HepG2 (cell line): Measurements from ENCODE around the gene UAP1L1. TPM values are rescaled to one million over a fixed set of nuclear protein-coding genes. Genes with fewer than 3 reads are reported as not detected.

ENCODE experiments used
- CTCF ChIP-seq: sonication (generic); formaldehyde crosslinking; IDR thresholded peaks from 2 replicates; pipeline ENCODE4 v1.5.0; 2020; ENCODE audit warnings: mild to moderate bottlenecking, missing genetic modification reagents, moderate library complexity
- HDAC1 ChIP-seq: sonication (generic); formaldehyde crosslinking; IDR thresholded peaks from 2 replicates; pipeline ENCODE4 v1.5.1; 2020; ENCODE audit warnings: mild to moderate bottlenecking, missing genetic modification reagents
- HNRNPLL ChIP-seq: fragments of 200-400 bp; formaldehyde crosslinking; IDR thresholded peaks from 2 replicates; pipeline ENCODE4 v1.6.1; 2017; ENCODE audit warnings: mild to moderate bottlenecking, low read depth, low read length; ENCODE audit not compliant: poor library complexity, severe bottlenecking
- JDP2 ChIP-seq: sonication (generic); formaldehyde crosslinking; IDR thresholded peaks from 2 replicates; pipeline ENCODE4 v1.8.1; 2022; ENCODE audit warnings: missing genetic modification reagents, borderline replicate concordance
- KDM6A ChIP-seq: IDR thresholded peaks from 2 replicates; pipeline ENCODE4 v1.6.1; 2016; ENCODE audit warnings: low read depth
- MEF2D ChIP-seq: sonication (generic); formaldehyde crosslinking; IDR thresholded peaks from 2 replicates; pipeline ENCODE4 v1.5.1; 2020; ENCODE audit warnings: mild to moderate bottlenecking, missing genetic modification reagents
- MTA1 ChIP-seq: sonication (generic); formaldehyde crosslinking; IDR thresholded peaks from 2 replicates; pipeline ENCODE4 v1.4.0; 2020; ENCODE audit warnings: missing genetic modification reagents, mild to moderate bottlenecking, borderline replicate concordance
- MXD4 ChIP-seq: IDR thresholded peaks from 2 replicates; pipeline ENCODE4 v1.6.1; 2016; ENCODE audit warnings: mild to moderate bottlenecking, missing biosample characterization, missing genetic modification reagents
- SETDB1 ChIP-seq: sonication (generic); formaldehyde crosslinking; IDR thresholded peaks from 2 replicates; pipeline ENCODE4 v1.5.1; 2020; ENCODE audit warnings: missing genetic modification reagents, mild to moderate bottlenecking, borderline replicate concordance
- SMC3 ChIP-seq: IDR thresholded peaks from 2 replicates; pipeline ENCODE4 v1.6.1; 2011; ENCODE audit warnings: low read length, improper control_type of control experiment
- SP4 ChIP-seq: sonication (generic); formaldehyde crosslinking; IDR thresholded peaks from 2 replicates; pipeline ENCODE4 v1.8.1; 2023; ENCODE audit warnings: mild to moderate bottlenecking, missing genetic modification reagents
- SRY ChIP-seq: sonication (generic); formaldehyde crosslinking; IDR thresholded peaks from 2 replicates; pipeline ENCODE4 v1.8.0; 2022; ENCODE audit warnings: mild to moderate bottlenecking, missing genetic modification reagents
- TBX3 ChIP-seq: fragments of 450-650 bp; IDR thresholded peaks from 2 replicates; pipeline ENCODE4 v1.6.1; 2017; ENCODE audit warnings: antibody characterized with exemption, mild to moderate bottlenecking, inconsistent platforms, borderline replicate concordance
- TFAP4 ChIP-seq: sonication (generic); IDR thresholded peaks from 2 replicates; pipeline ENCODE4 v1.6.1; 2016; ENCODE audit warnings: low read depth, borderline replicate concordance
- TFE3 ChIP-seq: IDR thresholded peaks from 2 replicates; pipeline ENCODE4 v1.6.1; 2016
- TIGD3 ChIP-seq: sonication (generic); formaldehyde crosslinking; IDR thresholded peaks from 2 replicates; pipeline ENCODE4 v1.5.1; 2020; ENCODE audit warnings: mild to moderate bottlenecking, missing genetic modification reagents, borderline replicate concordance
- ZBTB38 ChIP-seq: sonication (generic); formaldehyde crosslinking; IDR thresholded peaks from 2 replicates; pipeline ENCODE4 v1.5.1; 2020; ENCODE audit warnings: mild to moderate bottlenecking, missing genetic modification reagents
- ZNF180 ChIP-seq: sonication (generic); formaldehyde crosslinking; IDR thresholded peaks from 2 replicates; pipeline ENCODE4 v1.4.0; 2020; ENCODE audit warnings: low read depth, missing genetic modification reagents, borderline replicate concordance
- ZNF496 ChIP-seq: sonication (generic); formaldehyde crosslinking; IDR thresholded peaks from 2 replicates; pipeline ENCODE4 v1.8.1; 2023; ENCODE audit warnings: mild to moderate bottlenecking, moderate library complexity, missing genetic modification reagents; ENCODE audit not compliant: insufficient replicate concordance
- ZNF503 ChIP-seq: sonication (generic); formaldehyde crosslinking; IDR thresholded peaks from 2 replicates; pipeline ENCODE4 v1.4.0; 2020; ENCODE audit warnings: missing genetic modification reagents
- ZNF660 ChIP-seq: sonication (generic); formaldehyde crosslinking; IDR thresholded peaks from 2 replicates; pipeline ENCODE4 v1.5.1; 2020; ENCODE audit warnings: mild to moderate bottlenecking, low read depth, missing genetic modification reagents, borderline replicate concordance
- ZNF776 ChIP-seq: sonication (generic); formaldehyde crosslinking; IDR thresholded peaks from 2 replicates; pipeline ENCODE4 v1.4.0; 2020; ENCODE audit warnings: mild to moderate bottlenecking, missing genetic modification reagents
- polyA plus RNA-seq, 8 experiments: library from polyadenylated mRNA; depleted of rRNA in 3 of 8; stranded (reverse) in 7 of 8; unstranded in 1 of 8; fragments of >200 nt; fragmentation: Illumina TruSeq in 4 of 8; extraction: Trizol in 4 of 8; gene quantifications; 2 replicates each; pipeline versions ENCODE4 v1.2.1 to v1.2.3, GENCODE V29; 2011 to 2016; ENCODE audit warnings: low read depth in 4 of 8, missing spikeins in 1 of 8, mixed read lengths in 1 of 8; ENCODE audit not compliant: insufficient read depth in 1 of 8
- total RNA-seq, 5 experiments: library from RNA; depleted of rRNA; stranded (reverse); fragments of >200 nt; fragmentation: Illumina TruSeq; extraction: Trizol; gene quantifications; 2 replicates each; pipeline ENCODE4 v1.2.3, GENCODE V29; 2016; ENCODE audit warnings: low read depth in 1 of 5

Gene UAP1L1
- total and polyA plus RNA-seq, 2 of the 13 experiments (the other 11 are each of a cell fraction or from before 2014, with no cell fraction given): 5.4 to 6.4 TPM

GRCh38 chr9:137077010-137077747 is at the start of gene UAP1L1 (continued):
- peak; percentile 39; the same call in 1 of the 2 replicates for TF ChIP-seq MTA1 (CRISPR knock-in tag)
- no peak for TF ChIP-seq ZNF660 (CRISPR knock-in tag)
- no peak for TF ChIP-seq TBX3
- no peak for TF ChIP-seq SMC3
- peak; percentile 38; the same call in 1 of the 2 replicates for TF ChIP-seq HDAC1 (CRISPR knock-in tag)
- no peak for TF ChIP-seq KDM6A (CRISPR knock-in tag)
- TF ChIP-seq SP4: peak; percentile 39; the same call in 1 of the 2 replicates
- peak; percentile 95 for TF ChIP-seq HNRNPLL
- TF ChIP-seq ZNF496: no peak
- peak; percentile 27; the same call in 1 of the 2 replicates for TF ChIP-seq TFAP4
- no peak for TF ChIP-seq SETDB1 (CRISPR knock-in tag)
- TF ChIP-seq TIGD3: no peak
- 0 out of 2 replicates have a peak, but pooled peaks have one; percentile 26 for TF ChIP-seq SRY (CRISPR knock-in tag)
- TF ChIP-seq ZNF180 (CRISPR knock-in tag): no peak
- TF ChIP-seq TFE3: peak; percentile 65; the same call in 1 of the 2 replicates
- no peak for TF ChIP-seq ZNF776
- TF ChIP-seq MXD4 (CRISPR knock-in tag): 0 out of 2 replicates have a peak, but pooled peaks have one; percentile 18
- no peak for TF ChIP-seq JDP2 (CRISPR knock-in tag)
- no peak for TF ChIP-seq ZNF503
- no peak for TF ChIP-seq MEF2D (CRISPR knock-in tag)
- 0 out of 2 replicates have a peak, but pooled peaks have one; percentile 4 for TF ChIP-seq CTCF (CRISPR knock-in tag)
- peak; percentile 45; the same call in 1 of the 2 replicates for TF ChIP-seq ZBTB38
